HepG2 (cell line): ENCODE data around the gene QDPR. TPM values are rescaled to one million over a fixed set of nuclear protein-coding genes. Genes with fewer than 3 reads are reported as not detected.

Source experiments
- ATAC-seq: fragments of 200-7000 bp; cut with Tn5 transposase; 3 replicates; pipeline ENCODE4 v1.9.1; 2020; ENCODE audit warnings: mild to moderate bottlenecking, moderate library complexity
- BruUV-seq: library from RNA; stranded (reverse); fragments of 400-500 nt; replicated peaks from 2 replicates; lab custom pipeline; 2021; lab: Mats Ljungman, UMichigan
- CTCF ChIA-PET: fragments of 300-600 bp; formaldehyde crosslinking; extraction: SDS; loops from one replicate; lab custom pipeline; 2021; ENCODE audit warnings: low total read pairs, inconsistent platforms, low intra/inter-chr PET ratio; lab: Yijun Ruan, JAX
- POLR2A ChIA-PET: fragments of 350-600 bp; sonication (Branson Sonifier 250); formaldehyde crosslinking; loops from one replicate; lab custom pipeline; 2020; ENCODE audit warnings: antibody characterized with exemption, inconsistent platforms; lab: Yijun Ruan, JAX
- DNase-seq: peaks from one replicate; pipeline ENCODE4 v3.0.0-alpha.2; 2015; ENCODE audit warnings: low spot score
- FAIRE-seq: peaks from 3 replicates; lab custom pipeline; 2011; peaks lifted over from hg19 to GRCh38; lab: Jason Lieb, UNC
- H2AFZ ChIP-seq: one replicate; pipeline ENCODE4 v1.6.1; 2011; ENCODE audit warnings: low read length, inconsistent platforms
- H3K27ac ChIP-seq: fragments of 300-600 bp; 3 replicates; pipeline ENCODE4 v1.8.0; 2011; ENCODE audit warnings: mixed run types, mild to moderate bottlenecking, mixed read lengths, low read length, inconsistent platforms; ENCODE audit not compliant: insufficient read depth; ENCODE audit errors: extremely low read length
- H3K27me3 ChIP-seq, 2 experiments: fragments of 200-600 bp in 1 of 2; 2 replicates in 1 of 2; 3 replicates in 1 of 2; pipeline versions ENCODE4 v1.6.0 to v1.8.0; 2011; ENCODE audit warnings: low read length in 2 of 2, mild to moderate bottlenecking in 2 of 2, moderate library complexity in 2 of 2, inconsistent platforms in 1 of 2; ENCODE audit not compliant: insufficient read depth in 2 of 2, control insufficient read depth in 1 of 2
- H3K36me3 ChIP-seq, 2 experiments: fragments of 200-600 bp in 1 of 2; replicated peaks in 1 of 2; 2 replicates in 1 of 2; 3 replicates in 1 of 2; pipeline versions ENCODE4 v1.5.1 to v1.8.0; 2011; ENCODE audit warnings: low read length in 2 of 2, inconsistent platforms in 1 of 2; ENCODE audit not compliant: insufficient read depth in 2 of 2, control insufficient read depth in 1 of 2
- H3K4me1 ChIP-seq: 2 replicates; pipeline ENCODE4 v1.5.1; 2012; ENCODE audit warnings: low read length, inconsistent platforms; ENCODE audit not compliant: insufficient read depth
- H3K4me2 ChIP-seq: 2 replicates; pipeline ENCODE4 v1.6.0; 2011; ENCODE audit warnings: low read depth, low read length, inconsistent platforms
- H3K4me3 ChIP-seq, 3 experiments: fragments of 200-600 bp in 1 of 3; sonication (generic), shearing (Covaris generic) in 1 of 3; replicated peaks in 1 of 3; 2 replicates each; pipeline ENCODE4 v1.5.1; 2011 to 2016; ENCODE audit warnings: low read length in 3 of 3, inconsistent platforms in 2 of 3, low read depth in 2 of 3, mild to moderate bottlenecking in 2 of 3, control low read depth in 1 of 3, mixed read lengths in 1 of 3; ENCODE audit not compliant: insufficient read depth in 1 of 3
- H3K79me2 ChIP-seq: one replicate; pipeline ENCODE4 v1.6.1; 2011; ENCODE audit warnings: low read length, inconsistent platforms; ENCODE audit not compliant: insufficient read depth
- H3K9ac ChIP-seq: 2 replicates; pipeline ENCODE4 v1.6.0; 2011; ENCODE audit warnings: mild to moderate bottlenecking, low read depth, low read length, inconsistent platforms; ENCODE audit not compliant: insufficient read depth
- H3K9me3 ChIP-seq: 2 replicates; pipeline ENCODE4 v1.5.1; 2012; ENCODE audit warnings: mild to moderate bottlenecking, low read length
- H4K20me1 ChIP-seq: 2 replicates; pipeline ENCODE4 v1.6.0; 2011; ENCODE audit warnings: inconsistent platforms, mild to moderate bottlenecking, low read length, moderate library complexity; ENCODE audit not compliant: insufficient read depth
- ISL2 ChIP-seq: sonication (generic); formaldehyde crosslinking; IDR thresholded peaks from 2 replicates; pipeline ENCODE4 v1.5.0; 2020; ENCODE audit warnings: missing genetic modification reagents
- TCF7 ChIP-seq: sonication (generic); IDR thresholded peaks from 2 replicates; pipeline ENCODE4 v1.6.1; 2016; ENCODE audit warnings: antibody characterized with exemption, low read depth
- THAP7 ChIP-seq: sonication (generic); formaldehyde crosslinking; IDR thresholded peaks from 2 replicates; pipeline ENCODE4 v1.8.1; 2023; ENCODE audit warnings: mild to moderate bottlenecking, missing genetic modification reagents
- WIZ ChIP-seq: sonication (generic); formaldehyde crosslinking; IDR thresholded peaks from 2 replicates; pipeline ENCODE4 v1.5.1; 2020; ENCODE audit warnings: mild to moderate bottlenecking, missing genetic modification reagents
- ZBTB4 ChIP-seq: sonication (generic); formaldehyde crosslinking; IDR thresholded peaks from 2 replicates; pipeline ENCODE4 v1.4.0; 2020; ENCODE audit warnings: missing genetic modification reagents, mild to moderate bottlenecking, borderline replicate concordance
- ZNF646 ChIP-seq: sonication (generic); formaldehyde crosslinking; IDR thresholded peaks from 2 replicates; pipeline ENCODE4 v1.9.0; 2021; ENCODE audit warnings: mild to moderate bottlenecking, missing genetic modification reagents
- WGBS: methylation state at CpG from one replicate; pipeline ENCODE4 v1.1.6; 2017; ENCODE audit warnings: low lambda C conversion rate; 5-methylcytosine and 5-hydroxymethylcytosine counted together
- in situ Hi-C: cut with HindIII; loops from 2 replicates; pipeline ENCODE4 v1.10.0; 2017; ENCODE audit warnings: low pct_unique_long_range_greater_than_20kb; ENCODE audit not compliant: extremely low pct_ligation_motif_present
- intact Hi-C: fragments of 100-400 bp; cut with micrococcal nuclease; formaldehyde crosslinking; loops from one replicate; pipeline ENCODE4 v1.10.0; 2022; ENCODE audit not compliant: unreplicated experiment
- polyA plus RNA-seq, 8 experiments: library from polyadenylated mRNA; depleted of rRNA in 3 of 8; stranded (reverse) in 7 of 8; unstranded in 1 of 8; fragments of >200 nt; fragmentation: Illumina TruSeq in 4 of 8; extraction: Trizol in 4 of 8; gene quantifications; 2 replicates each; pipeline versions ENCODE4 v1.2.1 to v1.2.3, GENCODE V29; 2011 to 2016; ENCODE audit warnings: low read depth in 4 of 8, missing spikeins in 1 of 8, mixed read lengths in 1 of 8; ENCODE audit not compliant: insufficient read depth in 1 of 8
- total RNA-seq, 5 experiments: library from RNA; depleted of rRNA; stranded (reverse); fragments of >200 nt; fragmentation: Illumina TruSeq; extraction: Trizol; gene quantifications; 2 replicates each; pipeline ENCODE4 v1.2.3, GENCODE V29; 2016; ENCODE audit warnings: low read depth in 1 of 5
- TF ChIP-seq, protein P1 (sequence below): sonication (generic); formaldehyde crosslinking; IDR thresholded peaks from 2 replicates; pipeline ENCODE4 v1.5.1; 2020; ENCODE audit warnings: mild to moderate bottlenecking, missing genetic modification reagents, moderate library complexity

The QDPR gene
- total and polyA plus RNA-seq, 2 of the 13 experiments (the other 11 are each of a cell fraction or from before 2014, with no cell fraction given) = 9.9 to 95.5 TPM

DNA sequence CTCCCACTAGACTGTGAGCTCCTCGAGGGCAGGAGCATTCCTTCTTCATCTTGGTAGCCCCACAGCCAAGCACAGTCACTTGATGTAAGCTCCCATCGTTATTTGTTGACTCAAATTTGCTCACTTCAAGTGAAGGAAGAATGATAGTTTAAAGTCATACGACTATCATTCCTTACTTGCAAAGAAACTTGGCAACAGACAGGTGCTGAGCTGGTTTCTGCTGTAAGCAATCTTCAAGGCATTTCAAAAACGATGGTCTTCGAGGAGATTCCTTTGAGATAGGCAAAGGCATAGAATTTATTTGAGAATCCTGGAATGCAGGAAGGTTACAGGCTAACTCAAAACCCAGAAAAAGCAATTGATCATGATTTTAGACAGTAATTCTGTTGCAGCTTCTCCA lies 64.8 kb downstream of the QDPR start:
- POLR2A ChIA-PET = no interaction called here
- intact Hi-C loops = loop anchor here (1.0 to 2.0 kb wide), 2 partner anchors 100 to 530 kb away; no protein-coding TSS in a partner anchor
- DNase-seq (no peak), ATAC-seq (no peak), FAIRE-seq (no peak)
- no peak overlapping the region for H3K4me3 ChIP-seq
- in situ Hi-C loops = loop anchor here (10.0 kb wide), 1 partner anchor 102 kb away; no protein-coding TSS in a partner anchor
- 0% methylated on average over 5 of the region's 5 CpGs for WGBS
- no peaks in the 10 kb centered on the region for H3K9me3 ChIP-seq
- no peaks in the 10 kb centered on the region for H3K4me1 ChIP-seq
- CTCF ChIA-PET = interaction anchor here (1.2 to 1.9 kb wide), 3 partner anchors 100 to 1157 kb away, joined by 3 to 17 read pairs (median 5); no protein-coding TSS in a partner anchor
- BruUV-seq = no TSS peak
- H4K20me1 ChIP-seq = no peaks in the 10 kb centered on the region
- no peak overlapping the region for H2AFZ ChIP-seq
- no peaks in the 10 kb centered on the region for H3K79me2 ChIP-seq
- no peaks in the 10 kb centered on the region for H3K36me3 ChIP-seq
- H3K4me2 ChIP-seq = no peak overlapping the region
- no peaks in the 10 kb centered on the region; a peak in 1 of 5 replicates for H3K27me3 ChIP-seq
- H3K9ac ChIP-seq = no peak overlapping the region
- no peak overlapping the region for H3K27ac ChIP-seq
- TF ChIP-seq ZNF646 (CRISPR knock-in tag) (no peak), ISL2 (CRISPR knock-in tag) (no peak), ZBTB4 (CRISPR knock-in tag) (no peak), TCF7 (no peak), THAP7 (CRISPR knock-in tag) (no peak), WIZ (CRISPR knock-in tag) (no peak)
- TF ChIP-seq, protein P1, sequence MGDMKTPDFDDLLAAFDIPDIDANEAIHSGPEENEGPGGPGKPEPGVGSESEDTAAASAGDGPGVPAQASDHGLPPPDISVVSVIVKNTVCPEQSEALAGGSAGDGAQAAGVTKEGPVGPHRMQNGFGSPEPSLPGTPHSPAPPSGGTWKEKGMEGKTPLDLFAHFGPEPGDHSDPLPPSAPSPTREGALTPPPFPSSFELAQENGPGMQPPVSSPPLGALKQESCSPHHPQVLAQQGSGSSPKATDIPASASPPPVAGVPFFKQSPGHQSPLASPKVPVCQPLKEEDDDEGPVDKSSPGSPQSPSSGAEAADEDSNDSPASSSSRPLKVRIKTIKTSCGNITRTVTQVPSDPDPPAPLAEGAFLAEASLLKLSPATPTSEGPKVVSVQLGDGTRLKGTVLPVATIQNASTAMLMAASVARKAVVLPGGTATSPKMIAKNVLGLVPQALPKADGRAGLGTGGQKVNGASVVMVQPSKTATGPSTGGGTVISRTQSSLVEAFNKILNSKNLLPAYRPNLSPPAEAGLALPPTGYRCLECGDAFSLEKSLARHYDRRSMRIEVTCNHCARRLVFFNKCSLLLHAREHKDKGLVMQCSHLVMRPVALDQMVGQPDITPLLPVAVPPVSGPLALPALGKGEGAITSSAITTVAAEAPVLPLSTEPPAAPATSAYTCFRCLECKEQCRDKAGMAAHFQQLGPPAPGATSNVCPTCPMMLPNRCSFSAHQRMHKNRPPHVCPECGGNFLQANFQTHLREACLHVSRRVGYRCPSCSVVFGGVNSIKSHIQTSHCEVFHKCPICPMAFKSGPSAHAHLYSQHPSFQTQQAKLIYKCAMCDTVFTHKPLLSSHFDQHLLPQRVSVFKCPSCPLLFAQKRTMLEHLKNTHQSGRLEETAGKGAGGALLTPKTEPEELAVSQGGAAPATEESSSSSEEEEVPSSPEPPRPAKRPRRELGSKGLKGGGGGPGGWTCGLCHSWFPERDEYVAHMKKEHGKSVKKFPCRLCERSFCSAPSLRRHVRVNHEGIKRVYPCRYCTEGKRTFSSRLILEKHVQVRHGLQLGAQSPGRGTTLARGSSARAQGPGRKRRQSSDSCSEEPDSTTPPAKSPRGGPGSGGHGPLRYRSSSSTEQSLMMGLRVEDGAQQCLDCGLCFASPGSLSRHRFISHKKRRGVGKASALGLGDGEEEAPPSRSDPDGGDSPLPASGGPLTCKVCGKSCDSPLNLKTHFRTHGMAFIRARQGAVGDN (CRISPR knock-in tag) = no peak
